LHCN-M2 (cell line): ENCODE results near the gene TM6SF1. TPM values are rescaled to one million over a fixed set of nuclear protein-coding genes. Genes with fewer than 3 reads are reported as not detected.
"Not testable (repeated sequence)": the region's sequence is repeated elsewhere in the genome, so short reads cannot be mapped to it uniquely, and the experiment has no call there.

Experiments
- DNase-seq: peaks from one replicate; pipeline ENCODE4 v3.0.0-alpha.2; 2012; ENCODE audit warnings: low read depth
- total RNA-seq: library from RNA; depleted of rRNA; stranded (reverse); fragments of >200 nt; gene quantifications from 2 replicates; pipeline ENCODE4 v1.2.3, GENCODE V29; 2014

The TM6SF1 gene
- total RNA-seq, 1 experiment from 2014 or later = not detected

DNA sequence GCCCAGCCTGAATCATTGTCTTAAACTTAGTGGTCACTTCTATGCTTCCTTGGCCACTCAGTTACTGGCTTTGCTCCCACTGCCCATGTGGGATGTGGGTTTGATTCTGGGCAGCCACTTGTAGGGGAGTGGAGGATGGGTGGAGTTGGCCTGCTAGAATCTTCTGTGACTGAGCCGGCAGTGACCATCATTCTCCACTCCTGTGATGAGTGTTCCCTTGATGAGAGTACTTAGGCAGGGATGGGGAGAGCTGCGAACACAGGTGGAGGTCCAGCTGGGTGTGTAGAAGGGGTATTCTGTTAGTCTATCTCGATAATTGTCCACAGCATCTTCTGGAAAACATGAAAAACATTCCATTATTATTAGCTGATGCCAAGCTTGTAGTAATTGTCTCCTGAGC, 8.0 kb downstream of the TM6SF1 start:
- no peak for DNase-seq

DNA sequence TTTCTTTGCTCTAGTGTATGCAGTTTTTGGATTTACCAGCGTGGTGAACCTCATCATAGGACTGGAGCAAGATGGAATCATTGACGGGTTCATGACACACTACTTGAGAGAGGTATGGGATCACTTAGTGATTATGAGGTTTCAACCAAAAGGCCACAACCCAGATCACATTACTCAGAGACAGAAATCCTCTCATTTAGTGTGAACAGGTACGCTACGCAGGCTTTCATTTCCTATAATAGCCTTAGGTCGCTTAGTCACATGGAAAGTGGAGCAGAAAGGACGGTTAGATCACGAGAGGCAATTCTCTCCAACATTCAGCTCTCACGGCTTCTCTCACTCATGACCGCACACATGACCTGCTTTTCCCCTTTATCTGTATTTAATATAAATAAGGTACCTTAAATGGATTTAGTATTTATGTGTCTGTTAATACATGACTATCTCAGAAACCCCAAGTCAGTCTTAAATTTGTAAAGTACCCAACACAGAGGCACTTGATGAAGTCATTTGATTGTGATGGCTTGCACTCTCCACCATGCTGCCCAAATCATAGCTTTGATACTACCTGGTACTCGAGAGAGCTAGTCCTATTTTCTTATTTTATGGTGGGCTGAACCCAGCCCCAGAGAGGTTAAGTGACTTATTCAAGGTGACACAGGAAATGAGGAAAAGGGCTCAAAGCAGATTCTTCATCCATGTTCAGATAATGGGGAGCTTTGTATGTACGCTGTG, 8.6 kb downstream of the TM6SF1 start:
- DNase-seq = no peak

- no peak for DNase-seq
These were observed 10.9 kb downstream of the TM6SF1 start for GRCh38 chr15:83118291-83118827.

GRCh38 chr15:83118968-83119367, 11.5 kb downstream of the TM6SF1 start:
- DNase-seq = no peak

GRCh38 chr15:83119968-83120581, 12.6 kb downstream of the TM6SF1 start:
- DNase-seq = no peak

- DNase-seq = no peak
These were observed 16.1 kb downstream of the TM6SF1 start for GRCh38 chr15:83123529-83123928.

- DNase-seq = no peak
These were observed 20.2 kb downstream of the TM6SF1 start for GRCh38 chr15:83127547-83128150.

GRCh38 chr15:83129791-83130190, 22.3 kb downstream of the TM6SF1 start:
- DNase-seq = no peak

GRCh38 chr15:83132861-83133523, 25.5 kb downstream of the TM6SF1 start:
- DNase-seq = no peak

GRCh38 chr15:83142151-83142550, 34.7 kb downstream of the TM6SF1 start:
- not testable (repeated sequence) for DNase-seq

DNA sequence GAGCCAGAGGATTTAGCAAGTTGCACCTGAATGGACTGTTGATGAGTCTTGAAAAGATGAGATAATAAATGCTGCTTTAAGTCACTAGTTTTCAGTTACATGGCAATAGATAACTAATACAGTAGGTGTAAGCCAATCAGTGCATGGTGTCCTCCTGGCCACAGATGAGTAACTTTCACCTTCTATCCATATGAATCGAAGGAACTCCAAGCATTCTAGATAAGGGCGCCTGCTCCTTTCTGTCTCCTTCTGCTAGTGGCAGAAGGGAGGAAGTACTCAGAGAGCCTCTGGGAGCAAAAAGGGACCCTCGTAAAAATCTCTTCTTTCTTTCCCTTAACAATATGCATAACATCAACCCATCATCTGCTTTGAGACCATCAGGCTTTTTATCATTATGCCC, 37.3 kb downstream of the TM6SF1 start:
- DNase-seq = no peak

DNA sequence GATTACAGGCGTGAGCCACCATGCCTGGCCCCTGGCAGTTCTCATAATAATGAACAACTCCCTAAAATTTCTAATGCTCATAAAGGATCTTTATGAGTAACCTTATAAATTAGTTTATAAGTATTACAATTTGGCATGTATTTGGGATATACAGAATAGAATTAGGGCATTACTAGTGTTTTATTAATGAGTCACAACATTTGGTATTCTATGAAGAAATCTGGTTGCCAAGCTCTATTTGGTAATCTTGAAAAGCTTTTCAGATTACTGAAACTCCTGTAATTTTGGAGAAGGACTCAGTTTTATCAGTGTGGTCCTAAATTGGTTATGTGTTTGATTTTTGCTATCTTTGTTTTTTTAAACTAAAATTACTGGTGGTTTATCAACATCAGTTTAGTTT, 45.8 kb downstream of the TM6SF1 start:
- no peak for DNase-seq

GRCh38 chr15:83155942-83156341, 48.5 kb downstream of the TM6SF1 start:
- no peak for DNase-seq

DNA sequence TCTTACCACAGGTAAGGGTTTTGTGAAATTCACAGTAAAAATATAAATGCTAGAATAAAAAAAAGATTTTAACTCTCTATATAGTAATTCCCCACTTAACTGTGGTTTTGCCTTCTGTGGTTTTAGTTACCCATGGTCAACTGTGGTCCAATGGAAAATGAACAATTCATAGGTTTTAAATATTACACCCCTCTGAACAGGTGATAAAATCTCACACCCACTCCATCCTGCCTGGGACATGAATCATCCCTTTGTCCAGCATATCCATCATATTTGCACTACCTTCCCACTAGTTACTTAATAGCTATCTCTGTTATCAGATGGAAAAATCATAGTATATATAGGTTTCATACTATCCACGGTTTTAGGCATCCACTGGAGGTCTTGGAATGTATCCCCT, 50.9 kb downstream of the TM6SF1 start:
- DNase-seq = peak; percentile 65

DNA sequence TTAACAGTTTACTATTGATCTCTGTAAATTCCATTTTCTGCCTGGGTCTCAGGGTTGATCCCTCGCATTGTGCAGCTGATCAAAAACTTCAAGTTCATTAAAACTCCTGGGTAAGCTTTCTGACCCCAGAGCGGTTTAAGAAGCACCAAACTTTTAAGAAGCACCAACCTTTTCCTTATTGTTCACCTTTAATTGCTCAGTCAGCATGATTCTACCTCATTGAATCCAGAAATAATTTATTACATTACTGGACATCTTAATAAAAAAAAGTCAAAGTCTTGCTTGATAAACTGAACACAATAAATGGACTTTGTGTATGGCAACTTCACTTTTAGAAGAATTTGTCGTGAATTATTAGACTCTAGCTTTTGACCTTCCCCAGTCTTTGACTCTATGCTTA, 53.3 kb downstream of the TM6SF1 start:
- no peak for DNase-seq

GRCh38 chr15:83163032-83163431, 55.6 kb downstream of the TM6SF1 start:
- DNase-seq = no peak

- DNase-seq = peak; percentile 14
These were observed 56.8 kb downstream of the TM6SF1 start for GRCh38 chr15:83164111-83164770.

- DNase-seq = no peak
These were observed 57.4 kb downstream of the TM6SF1 start for GRCh38 chr15:83164771-83165404.

DNA sequence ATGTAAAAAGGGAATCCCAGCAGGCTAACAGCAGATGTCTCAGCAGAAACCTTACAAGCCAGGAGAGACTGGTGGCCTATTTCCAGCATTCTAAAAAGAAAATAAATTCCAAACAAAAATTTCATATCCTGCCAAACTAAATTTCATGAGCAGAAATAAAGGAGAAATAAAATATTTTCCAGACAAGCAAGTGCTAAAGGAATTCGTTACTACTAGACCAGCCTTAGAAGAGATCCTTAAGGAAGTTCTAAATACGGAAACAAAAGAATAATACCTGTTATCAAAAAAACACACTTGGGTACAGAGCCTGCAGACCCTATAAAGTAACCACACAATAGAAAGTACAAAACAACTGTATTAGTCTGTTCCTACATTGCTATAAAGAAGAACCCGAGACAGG, 58.8 kb downstream of the TM6SF1 start:
- DNase-seq = no peak

DNA sequence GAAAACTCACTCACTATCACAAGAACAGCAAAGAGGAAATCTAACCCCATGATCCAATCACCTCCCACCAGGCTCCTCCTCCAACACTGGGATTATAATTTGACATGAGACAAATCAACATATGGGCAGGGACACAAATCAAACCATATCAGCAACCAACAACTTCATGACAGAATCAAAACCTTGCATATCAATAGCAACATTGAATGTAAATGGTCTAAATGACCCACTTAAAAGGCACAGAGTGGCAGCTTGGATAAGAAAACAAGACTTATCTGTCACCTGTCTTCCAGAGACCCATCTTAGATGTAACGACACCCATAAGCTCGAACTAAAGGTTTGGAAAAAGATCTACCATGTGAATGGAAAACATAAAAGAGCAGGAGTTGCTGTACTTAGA, 59.4 kb downstream of the TM6SF1 start:
- no peak for DNase-seq

DNA sequence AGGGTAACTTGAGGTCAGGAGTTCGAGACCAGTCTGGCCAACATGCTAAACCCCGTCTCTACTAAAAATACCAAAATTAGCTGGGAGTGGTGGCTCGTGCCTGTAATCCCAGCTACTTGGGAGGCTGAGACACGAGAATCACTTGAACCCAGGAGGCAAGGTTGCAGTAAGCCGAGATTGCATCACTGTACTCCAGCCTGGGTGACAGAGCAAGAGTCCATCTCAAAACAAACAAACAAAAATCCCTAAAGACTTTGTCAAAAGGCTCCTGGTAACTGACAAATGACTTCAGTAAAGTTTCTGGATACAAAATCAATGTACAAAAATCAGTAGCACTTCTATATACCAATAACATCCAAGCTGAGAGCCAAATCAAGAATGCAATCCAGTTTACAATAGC, 62.1 kb downstream of the TM6SF1 start:
- not testable (repeated sequence) for DNase-seq
